Neuronal stem cell (in vitro differentiated cells): ENCODE results near the gene MTCH1.

Experiments used
- DNase-seq: peaks from one replicate; pipeline ENCODE4 v3.0.0-alpha.2; 2013; ENCODE audit warnings: low spot score
- H2AFZ ChIP-seq: one replicate; pipeline ENCODE4 v1.6.1; 2013; ENCODE audit warnings: mild to moderate bottlenecking, low read length, inconsistent platforms
- H2AK5ac ChIP-seq: 2 replicates; pipeline ENCODE4 v1.6.1; 2013; ENCODE audit warnings: low read depth, mild to moderate bottlenecking, inconsistent platforms, low read length, moderate library complexity, mixed read lengths
- H2BK120ac ChIP-seq: 2 replicates; pipeline ENCODE4 v1.6.1; 2013; ENCODE audit warnings: low read depth, mild to moderate bottlenecking, inconsistent platforms, low read length, moderate library complexity, mixed read lengths
- H2BK12ac ChIP-seq: one replicate; pipeline ENCODE4 v1.6.1; 2013; ENCODE audit warnings: low read length, inconsistent platforms
- H2BK15ac ChIP-seq: 2 replicates; pipeline ENCODE4 v1.6.1; 2013; ENCODE audit warnings: mild to moderate bottlenecking, low read length, inconsistent platforms, mixed read lengths
- H2BK5ac ChIP-seq: one replicate; pipeline ENCODE4 v1.6.1; 2013; ENCODE audit warnings: inconsistent platforms, mild to moderate bottlenecking, low read length, moderate library complexity
- H3K14ac ChIP-seq: one replicate; pipeline ENCODE4 v1.6.1; 2013; ENCODE audit warnings: low read length, inconsistent platforms
- H3K18ac ChIP-seq: 2 replicates; pipeline ENCODE4 v1.6.1; 2013; ENCODE audit warnings: low read length, inconsistent platforms
- H3K23ac ChIP-seq: 2 replicates; pipeline ENCODE4 v1.6.1; 2013; ENCODE audit warnings: low read depth, mild to moderate bottlenecking, mixed read lengths, low read length, inconsistent platforms; ENCODE audit not compliant: poor library complexity
- H3K27ac ChIP-seq: replicated peaks from 3 replicates; pipeline ENCODE4 v1.5.1; 2013; ENCODE audit warnings: low read length, inconsistent platforms
- H3K27me3 ChIP-seq, 3 experiments: 2 replicates each; pipeline ENCODE4 v1.6.1; 2013; ENCODE audit warnings: low read length in 3 of 3, mild to moderate bottlenecking in 2 of 3, inconsistent platforms in 1 of 3, low read depth in 1 of 3, mixed read lengths in 1 of 3, moderate library complexity in 1 of 3; ENCODE audit not compliant: control insufficient read depth in 3 of 3, insufficient read depth in 3 of 3
- H3K36me3 ChIP-seq, 2 donors: replicated peaks in 1 of 2; 2 replicates each; pipeline ENCODE4 v1.6.1; 2013; ENCODE audit warnings: low read length in 2 of 2; ENCODE audit not compliant: control insufficient read depth in 2 of 2, insufficient read depth in 2 of 2
- H3K4ac ChIP-seq: 2 replicates; pipeline ENCODE4 v1.6.1; 2013; ENCODE audit warnings: inconsistent platforms, mild to moderate bottlenecking, low read length, moderate library complexity
- H3K4me1 ChIP-seq, 2 donors: 1 replicate in 1 of 2; 2 replicates in 1 of 2; pipeline ENCODE4 v1.6.1; 2013; ENCODE audit warnings: low read length in 2 of 2, low read depth in 1 of 2; ENCODE audit not compliant: control insufficient read depth in 2 of 2, insufficient read depth in 1 of 2
- H3K4me2 ChIP-seq: one replicate; pipeline ENCODE4 v1.6.1; 2013; ENCODE audit warnings: mild to moderate bottlenecking, low read length, inconsistent platforms; ENCODE audit not compliant: insufficient read depth, poor library complexity, severe bottlenecking
- H3K4me3 ChIP-seq, 2 donors: 2 replicates each; pipeline ENCODE4 v1.5.1; 2013; ENCODE audit warnings: low read length in 2 of 2, mild to moderate bottlenecking in 2 of 2, inconsistent platforms in 1 of 2, moderate library complexity in 1 of 2
- H3K79me1 ChIP-seq: one replicate; pipeline ENCODE4 v1.6.1; 2013; ENCODE audit warnings: low read depth, mild to moderate bottlenecking, inconsistent platforms, low read length, moderate library complexity
- H3K9ac ChIP-seq: one replicate; pipeline ENCODE4 v1.6.1; 2013; ENCODE audit warnings: mild to moderate bottlenecking, low read depth, low read length, inconsistent platforms; ENCODE audit not compliant: poor library complexity
- H3K9me3 ChIP-seq, 2 donors: replicated peaks in 1 of 2; 2 replicates each; pipeline versions ENCODE3 to v1.6.1; 2013; ENCODE audit warnings: low read length in 2 of 2, mild to moderate bottlenecking in 2 of 2, inconsistent platforms in 1 of 2, low read depth in 1 of 2, mixed read lengths in 1 of 2, moderate library complexity in 1 of 2; ENCODE audit not compliant: control insufficient read depth in 2 of 2, insufficient read depth in 1 of 2
- H4K8ac ChIP-seq: one replicate; pipeline ENCODE4 v1.6.1; 2013; ENCODE audit warnings: low read depth, mild to moderate bottlenecking, inconsistent platforms, low read length, moderate library complexity
- H4K91ac ChIP-seq: one replicate; pipeline ENCODE4 v1.6.1; 2013; ENCODE audit warnings: low read length, low read depth, mild to moderate bottlenecking, inconsistent platforms; ENCODE audit not compliant: poor library complexity
- WGBS, 2 donors: extraction: QIAGEN DNeasy Blood & Tissue Kit; methylation state at CpG; one replicate each; pipeline ENCODE4 v1.1.7; 2013; ENCODE audit warnings: missing lambda C conversion rate in 2 of 2, mixed read lengths in 1 of 2; ENCODE audit not compliant: insufficient read length in 2 of 2, insufficient replicate concordance in 1 of 2; ENCODE audit errors: extremely low coverage in 2 of 2; 5-methylcytosine and 5-hydroxymethylcytosine counted together

The MTCH1 gene

GRCh38 chr6:36934901-36935300, 51.1 kb downstream of the MTCH1 start:
- no peak overlapping the region for H3K23ac ChIP-seq
- no peaks in the 10 kb centered on the region for H3K79me1 ChIP-seq
- no peak overlapping the region for H3K14ac ChIP-seq
- no peak overlapping the region for H2AFZ ChIP-seq
- peaks cover 0 to 1% of the 10 kb centered on the region in 2 donors for H3K9me3 ChIP-seq
- WGBS, 2 donors = no CpG with 5 or more reads among the region's 7 CpGs
- H4K91ac ChIP-seq = no peak overlapping the region
- H3K4me2 ChIP-seq = no peak overlapping the region
- no peak overlapping the region for H3K27ac ChIP-seq
- no peak overlapping the region for H3K4ac ChIP-seq
- no peak overlapping the region for H2BK5ac ChIP-seq
- no peak overlapping the region for H2AK5ac ChIP-seq
- H2BK120ac ChIP-seq = no peak overlapping the region
- no peaks in the 10 kb centered on the region for H3K36me3 ChIP-seq
- peaks cover 0 to 7% (median 0%) of the 10 kb centered on the region in 3 experiments for H3K27me3 ChIP-seq
- H3K4me3 ChIP-seq = no peak overlapping the region
- no peak overlapping the region for H2BK12ac ChIP-seq
- no peak overlapping the region for H3K18ac ChIP-seq
- no peak overlapping the region for H4K8ac ChIP-seq
- no peak overlapping the region for H2BK15ac ChIP-seq
- no peak for DNase-seq
- no peak overlapping the region for H3K9ac ChIP-seq
- H3K4me1 ChIP-seq = peaks cover 0 to 3% of the 10 kb centered on the region in 2 donors

- Histone ChIP-seq H3K4ac (no peak overlapping the region), H3K14ac (no peak overlapping the region), H3K79me1 (no peaks in the 10 kb centered on the region), H3K18ac (no peak overlapping the region), H3K4me2 (no peak overlapping the region), H2BK120ac (no peak overlapping the region), H3K27ac (no peak overlapping the region), H3K4me1 (peaks cover 2 to 4% of the 10 kb centered on the region in 2 donors), H3K23ac (no peak overlapping the region), H3K4me3 (no peak overlapping the region), H3K27me3 (peaks cover 0 to 7% (median 0%) of the 10 kb centered on the region in 3 experiments), H2AK5ac (no peak overlapping the region), H4K91ac (no peak overlapping the region), H2BK5ac (no peak overlapping the region), H2AFZ (no peak overlapping the region), H3K9ac (no peak overlapping the region), H2BK15ac (no peak overlapping the region), H4K8ac (no peak overlapping the region), H3K9me3 (no peaks in the 10 kb centered on the region), H3K36me3 (no peaks in the 10 kb centered on the region), H2BK12ac (no peak overlapping the region)
- DNase-seq = no peak
- WGBS, 2 donors = no CpG with 5 or more reads among the region's 4 CpGs
These were observed 52.5 kb downstream of the MTCH1 start for GRCh38 chr6:36933519-36933918.

GRCh38 chr6:36933102-36933501, 52.9 kb downstream of the MTCH1 start:
- Histone ChIP-seq H3K79me1 (no peaks in the 10 kb centered on the region), H3K27ac (no peak overlapping the region), H3K9me3 (no peaks in the 10 kb centered on the region), H2AFZ (no peak overlapping the region), H3K4me3 (no peak overlapping the region), H2BK12ac (no peak overlapping the region), H3K36me3 (no peaks in the 10 kb centered on the region), H4K8ac (no peak overlapping the region), H4K91ac (no peak overlapping the region), H3K4ac (no peak overlapping the region), H3K4me2 (no peak overlapping the region), H2AK5ac (no peak overlapping the region), H3K23ac (no peak overlapping the region), H3K27me3 (peaks cover 0 to 7% (median 0%) of the 10 kb centered on the region in 3 experiments), H3K9ac (no peak overlapping the region), H2BK15ac (no peak overlapping the region), H3K14ac (no peak overlapping the region), H2BK5ac (no peak overlapping the region), H3K4me1 (peaks cover 2 to 4% of the 10 kb centered on the region in 2 donors), H2BK120ac (no peak overlapping the region), H3K18ac (no peak overlapping the region)
- WGBS, 2 donors = no CpG with 5 or more reads among the region's 2 CpGs
- DNase-seq = no peak

- H4K8ac ChIP-seq = no peak overlapping the region
These were observed 55.5 kb downstream of the MTCH1 start for GRCh38 chr6:36930483-36930882.

More at GRCh38 chr6:36930483-36930882, 55.5 kb downstream of the MTCH1 start:
- no peak overlapping the region for H2AK5ac ChIP-seq
- DNase-seq = no peak
- H4K91ac ChIP-seq = no peak overlapping the region
- no peaks in the 10 kb centered on the region for H3K79me1 ChIP-seq
- H3K18ac ChIP-seq = no peak overlapping the region
- H3K4me1 ChIP-seq = peaks cover 0 to 4% of the 10 kb centered on the region in 2 donors
- H3K9ac ChIP-seq = no peak overlapping the region
- no peaks in the 10 kb centered on the region for H3K36me3 ChIP-seq
- no peak overlapping the region for H2BK12ac ChIP-seq
- H3K27me3 ChIP-seq = no peaks in the 10 kb centered on the region
- no peak overlapping the region for H3K27ac ChIP-seq
- no peaks in the 10 kb centered on the region for H3K9me3 ChIP-seq
- no peak overlapping the region for H2BK120ac ChIP-seq
- no peak overlapping the region for H2BK5ac ChIP-seq
- H2AFZ ChIP-seq = no peak overlapping the region
- no peak overlapping the region for H2BK15ac ChIP-seq
- no peak overlapping the region for H3K4ac ChIP-seq
- no peak overlapping the region for H3K4me2 ChIP-seq
- no peak overlapping the region for H3K23ac ChIP-seq
- H3K4me3 ChIP-seq = no peak overlapping the region
- WGBS, 2 donors = no CpG with 5 or more reads among the region's 4 CpGs
- no peak overlapping the region for H3K14ac ChIP-seq
